Measurements from ENCODE around the gene ARHGEF4. TPM values are rescaled to one million over a fixed set of nuclear protein-coding genes. Genes with fewer than 3 reads are reported as not detected.

ARHGEF4 gene
- total RNA-seq, 1 experiment from 2014 or later = 12.6 TPM

- Histone ChIP-seq H4K5ac (ENCODE audit: insufficient read length, low read depth, low read length) (no peak overlapping the region), H3K79me1 (ENCODE audit: insufficient read depth, low read depth, low read length, poor library complexity, severe bottlenecking) (no peaks in the 10 kb centered on the region), H4K91ac (ENCODE audit: insufficient read length, low read depth, low read length) (no peak overlapping the region), H3K56ac (ENCODE audit: insufficient read length, low read depth, low read length) (no peak overlapping the region), H2BK15ac (ENCODE audit: low read depth, low read length) (no peak overlapping the region), H2BK20ac (ENCODE audit: low read depth, low read length, poor library complexity, severe bottlenecking) (no peak overlapping the region), H3T11ph (ENCODE audit: low read length) (no peak overlapping the region), H3K23me2 (ENCODE audit: insufficient read length, low read depth, low read length, poor library complexity, severe bottlenecking) (no peaks in the 10 kb centered on the region), H3K14ac (ENCODE audit: insufficient read depth, low read length) (no peak overlapping the region), H2BK12ac (ENCODE audit: insufficient read length, low read depth, low read length) (no peak overlapping the region), H3K4ac (ENCODE audit: low read depth, low read length) (no peak overlapping the region), H4K20me1 (ENCODE audit: control insufficient read depth, insufficient read depth, insufficient read length) (no peaks in the 10 kb centered on the region), H3K9ac (ENCODE audit: extremely low read depth, insufficient read length, low read length) (no peak overlapping the region), H2BK5ac (ENCODE audit: insufficient read length, low read length) (no peak overlapping the region), H2BK120ac (ENCODE audit: low read depth, low read length, poor library complexity, severe bottlenecking) (no peak overlapping the region), H3K9me3 (ENCODE audit: control insufficient read depth, low read depth, low read length) (no peaks in the 10 kb centered on the region), H3K27me3 (ENCODE audit: insufficient read depth, low read length) (no peaks in the 10 kb centered on the region), H2AK5ac (ENCODE audit: insufficient read length, low read length) (no peak overlapping the region), H2AFZ (ENCODE audit: low read length) (no peak overlapping the region), H3K4me2 (ENCODE audit: insufficient read depth, insufficient read length, low read length) (no peak overlapping the region), H4K8ac (replicated peaks; ENCODE audit: insufficient read length, low read depth, low read length) (no peak overlapping the region), H3K79me2 (ENCODE audit: insufficient read depth, low read length) (no peaks in the 10 kb centered on the region), H3K4me1 (ENCODE audit: insufficient read depth, low read length) (no peaks in the 10 kb centered on the region), H3K23ac (ENCODE audit: insufficient read length, low read depth, low read length) (no peak overlapping the region), H3K27ac (ENCODE audit: insufficient read length, low read depth, low read length) (no peak overlapping the region), H3K18ac (ENCODE audit: insufficient read length, low read depth, low read length) (no peak overlapping the region)
- no peak for DNase-seq
- Mint-ChIP-seq H3K36me3 (ENCODE audit: insufficient read depth in 1 of 3, low read depth in 3 of 3) (peaks cover 0 to 3% (median 0%) of the 10 kb centered on the region in 3 experiments; a peak in 1 of 7 replicates), H3K27me3 (ENCODE audit: low read depth) (no peaks in the 10 kb centered on the region), H3K9me3 (no peaks in the 10 kb centered on the region), H3K4me3 (no peak overlapping the region), H3K27ac (no peak overlapping the region), H3K4me1 (peaks cover 0 to 3% of the 10 kb centered on the region in 2 experiments; a peak in 1 of 4 replicates)
- no CpG with 5 or more reads among the region's 4 CpGs for WGBS (ENCODE audit: extremely low coverage, insufficient read length, low lambda C conversion rate)
- TF ChIP-seq CTCF (conservative IDR thresholded peaks at IDR 0.05) = no peak
Observed at GRCh38 chr2:130884013-130884412, 47.3 kb downstream of the ARHGEF4 start.
